Right lobe of liver (tissue), 4 donors: ENCODE measurements around the gene TRPT1.

Experiments used
- POLR2A ChIP-seq: fragments of 450-650 bp; IDR thresholded peaks from one replicate; pipeline ENCODE4 v1.6.1; 2017; ENCODE audit warnings: antibody characterized with exemption, mild to moderate bottlenecking
- TF ChIP-seq, protein P1 (sequence below), 4 donors: fragments of 200-600 bp in 3 of 4; fragments of 450-650 bp in 1 of 4; IDR thresholded peaks; one replicate each; pipeline versions ENCODE4 v1.5.1 to v1.8.0; 2016 to 2022; ENCODE audit warnings: antibody characterized with exemption in 4 of 4, mild to moderate bottlenecking in 2 of 4
- donor health status: DM: no; HTN: no; CAD: no.
- donor health status: DM: no; HTN: no; CAD: no.
- donor health status: DM: no; HTN: yes; CAD: no.

DNA sequence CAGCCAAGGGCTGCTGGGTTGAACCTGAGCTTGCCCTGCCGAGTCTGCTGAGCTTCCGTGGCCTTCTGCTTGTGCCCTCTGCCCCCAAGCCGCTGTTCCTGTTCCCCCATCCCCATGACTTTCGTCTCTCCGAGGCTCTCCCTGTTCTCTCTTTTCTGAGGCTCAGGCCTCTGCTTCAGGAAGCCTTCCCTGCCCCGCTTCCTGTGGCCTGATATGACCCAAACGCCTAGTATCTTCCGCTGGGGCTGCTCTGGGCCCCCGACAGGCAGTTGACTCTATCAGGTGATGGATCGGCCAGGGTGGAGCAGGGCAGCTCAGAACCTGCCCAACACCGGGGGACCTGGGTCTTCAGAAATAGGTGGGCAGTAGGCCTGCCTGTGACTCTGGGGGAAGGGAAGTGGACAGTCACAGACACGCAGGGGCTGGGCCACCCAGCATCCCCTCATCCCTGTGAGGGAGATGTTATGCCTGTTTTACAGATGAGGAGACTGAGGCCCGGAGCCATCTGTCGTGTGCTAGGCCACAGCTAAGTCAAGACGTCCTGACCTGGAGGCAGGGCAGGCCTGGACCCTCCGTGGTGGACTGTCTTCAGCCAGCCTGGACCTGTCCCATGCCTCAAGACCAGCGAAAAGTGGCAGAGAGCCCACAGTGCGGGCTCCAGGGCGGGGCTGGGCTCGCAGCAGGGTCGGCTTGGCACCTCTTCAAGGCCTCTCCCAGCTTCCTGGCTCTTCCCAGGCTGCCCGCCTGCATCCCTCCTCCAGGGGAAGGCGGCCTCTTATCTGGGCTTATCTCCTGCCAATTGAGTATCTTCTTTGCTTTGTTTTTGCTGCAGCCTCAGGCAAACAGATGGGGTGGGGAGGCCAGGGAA, 42.3 kb upstream of the TRPT1 start:
- TF ChIP-seq, protein P1, sequence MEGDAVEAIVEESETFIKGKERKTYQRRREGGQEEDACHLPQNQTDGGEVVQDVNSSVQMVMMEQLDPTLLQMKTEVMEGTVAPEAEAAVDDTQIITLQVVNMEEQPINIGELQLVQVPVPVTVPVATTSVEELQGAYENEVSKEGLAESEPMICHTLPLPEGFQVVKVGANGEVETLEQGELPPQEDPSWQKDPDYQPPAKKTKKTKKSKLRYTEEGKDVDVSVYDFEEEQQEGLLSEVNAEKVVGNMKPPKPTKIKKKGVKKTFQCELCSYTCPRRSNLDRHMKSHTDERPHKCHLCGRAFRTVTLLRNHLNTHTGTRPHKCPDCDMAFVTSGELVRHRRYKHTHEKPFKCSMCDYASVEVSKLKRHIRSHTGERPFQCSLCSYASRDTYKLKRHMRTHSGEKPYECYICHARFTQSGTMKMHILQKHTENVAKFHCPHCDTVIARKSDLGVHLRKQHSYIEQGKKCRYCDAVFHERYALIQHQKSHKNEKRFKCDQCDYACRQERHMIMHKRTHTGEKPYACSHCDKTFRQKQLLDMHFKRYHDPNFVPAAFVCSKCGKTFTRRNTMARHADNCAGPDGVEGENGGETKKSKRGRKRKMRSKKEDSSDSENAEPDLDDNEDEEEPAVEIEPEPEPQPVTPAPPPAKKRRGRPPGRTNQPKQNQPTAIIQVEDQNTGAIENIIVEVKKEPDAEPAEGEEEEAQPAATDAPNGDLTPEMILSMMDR (IDR thresholded peaks at IDR 0.05): no peak
- TF ChIP-seq POLR2A: no peak
